ENCODE measurements around the gene TMEM164.

TMEM164 gene

DNA sequence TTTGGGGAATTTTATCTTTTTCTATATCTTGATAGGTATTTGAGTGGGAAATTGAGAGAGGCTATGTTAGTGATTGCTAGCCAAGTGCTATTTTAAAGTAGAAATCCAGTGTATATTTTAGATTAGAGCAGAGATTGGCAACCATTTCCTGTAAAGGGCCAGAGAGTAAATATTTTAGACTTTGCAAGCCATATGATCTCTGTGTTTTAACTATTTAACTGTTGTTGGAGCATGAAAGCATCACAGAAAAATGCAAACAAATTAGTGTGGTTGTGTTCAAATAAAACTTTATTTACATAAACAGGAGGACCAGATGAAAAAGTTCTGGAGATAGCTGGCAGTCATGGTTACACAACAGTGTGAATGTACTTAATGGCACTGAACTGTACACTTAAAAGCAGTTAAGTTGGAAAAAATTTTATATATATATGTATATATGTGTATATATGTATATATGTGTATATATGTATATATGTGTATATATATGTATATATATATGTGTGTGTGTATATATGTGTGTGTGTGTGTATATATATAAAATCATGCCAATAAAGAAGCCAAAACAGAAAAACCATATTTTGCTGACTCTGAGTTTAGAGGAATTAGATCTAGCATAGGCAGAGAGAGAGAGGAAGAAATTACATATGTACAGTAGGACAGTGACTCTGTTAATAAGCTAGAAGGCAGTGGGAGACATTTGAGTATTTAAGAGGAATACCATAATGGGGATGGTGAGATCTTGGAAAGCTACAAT, 83.4 kb downstream of the TMEM164 start:
- DNase-seq, result no peak

- no peak for DNase-seq
These were observed 84.1 kb downstream of the TMEM164 start for GRCh38 chrX:110086916-110087484.

- no peak for DNase-seq
These were observed 84.8 kb downstream of the TMEM164 start for GRCh38 chrX:110087485-110088356.

DNA sequence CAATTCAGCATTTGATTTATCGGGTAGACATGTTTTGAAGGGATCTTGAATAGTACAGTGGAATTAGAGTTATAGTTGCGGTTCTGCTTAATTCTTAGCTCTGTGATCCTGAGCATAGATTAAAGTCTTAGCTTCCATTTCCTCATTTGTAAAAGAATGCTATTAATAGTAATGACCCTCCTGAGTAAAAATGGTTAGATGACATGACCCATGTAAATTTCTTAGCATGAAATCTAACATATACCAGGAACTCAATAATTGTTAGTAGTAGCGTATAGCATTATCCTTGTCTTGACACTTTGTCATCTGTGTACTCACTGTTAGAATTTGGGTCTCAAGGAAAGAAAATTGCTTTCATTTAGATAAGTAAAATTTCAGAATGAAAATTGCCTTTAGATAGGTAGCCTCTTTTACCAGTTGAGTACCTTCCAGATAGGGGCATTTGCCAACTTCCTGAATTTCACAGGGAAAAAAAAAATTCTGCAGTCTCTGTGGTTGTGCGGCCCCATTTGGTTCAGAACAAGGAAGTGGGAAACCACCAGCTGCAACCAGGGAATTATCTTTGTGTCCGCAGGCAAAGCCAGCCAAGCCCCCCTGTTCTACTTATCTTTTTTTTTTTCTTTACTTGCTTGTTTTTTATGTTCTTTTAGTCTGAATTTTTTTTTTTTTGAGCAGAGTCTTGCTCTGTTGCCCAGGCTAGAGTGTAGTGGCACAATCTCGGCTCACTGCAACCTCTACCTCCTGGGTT, 86.9 kb downstream of the TMEM164 start:
- DNase-seq, result no peak

- no peak for DNase-seq
These were observed 95.0 kb downstream of the TMEM164 start for GRCh38 chrX:110097920-110098319.

DNA sequence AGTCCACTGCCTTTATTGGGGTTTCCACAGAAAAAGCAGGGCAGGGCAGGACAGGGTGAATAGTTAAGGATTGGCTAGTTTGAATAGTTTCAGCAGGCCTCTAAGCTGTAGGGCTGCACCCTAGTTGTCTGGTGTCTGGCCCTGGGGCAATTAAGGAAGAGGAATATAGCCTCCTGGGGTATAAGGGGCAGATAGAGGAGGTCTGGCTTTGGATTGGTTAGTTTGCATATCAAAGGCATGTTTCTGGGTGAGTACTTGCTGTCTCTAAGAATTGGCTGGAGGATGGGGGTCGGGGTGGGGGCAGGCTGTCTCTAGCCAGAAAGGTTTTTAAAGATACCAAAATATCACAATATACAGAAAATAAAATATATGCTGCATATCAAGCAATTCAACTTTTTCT, 100.4 kb downstream of the TMEM164 start:
- DNase-seq, result no peak

- DNase-seq, result no peak
These were observed 101.2 kb downstream of the TMEM164 start for GRCh38 chrX:110104078-110104477.

DNA sequence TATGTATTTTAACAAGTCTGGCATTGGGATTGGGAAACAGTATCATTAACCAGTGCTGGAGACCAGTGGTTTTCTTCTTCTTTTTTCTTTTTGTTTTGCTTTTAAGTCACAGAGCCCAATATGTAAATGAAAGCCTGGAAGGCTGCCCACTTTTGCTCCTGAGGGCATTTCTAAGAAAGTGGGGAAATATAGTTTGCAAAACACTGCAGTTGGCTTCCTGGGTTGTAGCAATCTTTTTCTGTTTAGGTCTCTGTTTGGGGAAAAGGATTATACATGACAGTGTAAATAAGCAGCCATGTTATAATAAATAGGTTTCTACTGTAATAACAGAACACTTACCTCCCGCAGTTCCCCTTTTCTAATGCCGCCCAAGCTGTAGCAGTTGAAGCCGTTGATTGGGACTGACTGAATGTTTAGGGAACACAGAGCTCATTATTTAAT, 105.5 kb downstream of the TMEM164 start:
- DNase-seq, result no peak

GRCh38 chrX:110114260-110114776, 111.4 kb downstream of the TMEM164 start:
- DNase-seq, result no peak

DNA sequence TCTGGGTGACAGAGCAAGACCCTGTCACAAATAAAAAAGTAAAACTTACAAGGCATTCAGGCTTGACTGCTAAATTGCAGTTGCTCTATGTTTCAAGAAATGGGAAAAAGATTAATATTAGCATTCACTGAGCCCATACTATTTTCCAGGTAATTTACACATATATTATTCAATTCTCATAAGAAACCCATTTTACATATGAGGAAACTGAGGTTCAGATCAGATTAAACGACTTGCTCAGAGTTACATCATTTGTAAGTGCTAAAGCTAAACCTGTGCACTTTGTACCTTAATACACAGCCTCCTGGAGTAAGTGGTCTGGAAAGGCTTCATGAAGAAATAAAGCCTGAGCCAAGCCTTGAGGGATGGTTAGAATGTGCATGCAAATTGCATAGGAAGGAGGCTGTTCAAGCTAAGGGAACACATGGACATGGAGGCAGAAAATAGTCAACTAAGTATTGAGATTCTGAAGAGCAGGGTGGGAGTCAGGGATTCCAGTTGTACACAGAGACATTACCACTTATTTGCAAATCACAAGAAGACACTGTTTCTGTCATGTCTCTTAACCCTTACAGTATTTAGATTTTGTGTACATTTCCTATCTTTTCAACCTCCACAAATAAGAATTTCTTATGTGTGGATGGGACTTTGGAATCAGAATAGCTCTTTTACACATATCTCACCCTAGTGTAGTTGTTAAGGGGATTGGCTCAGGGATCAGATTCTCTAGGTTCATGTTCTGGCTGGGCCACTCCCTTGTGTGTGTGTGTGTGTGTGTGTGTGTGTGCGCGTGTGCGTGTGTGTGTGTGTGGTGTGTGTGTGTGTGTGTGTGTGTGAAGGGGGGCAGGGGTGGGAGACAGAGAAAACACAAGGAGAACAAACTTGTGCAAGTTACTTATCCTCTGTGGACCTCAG, 113.4 kb downstream of the TMEM164 start:
- DNase-seq, result no peak

DNA sequence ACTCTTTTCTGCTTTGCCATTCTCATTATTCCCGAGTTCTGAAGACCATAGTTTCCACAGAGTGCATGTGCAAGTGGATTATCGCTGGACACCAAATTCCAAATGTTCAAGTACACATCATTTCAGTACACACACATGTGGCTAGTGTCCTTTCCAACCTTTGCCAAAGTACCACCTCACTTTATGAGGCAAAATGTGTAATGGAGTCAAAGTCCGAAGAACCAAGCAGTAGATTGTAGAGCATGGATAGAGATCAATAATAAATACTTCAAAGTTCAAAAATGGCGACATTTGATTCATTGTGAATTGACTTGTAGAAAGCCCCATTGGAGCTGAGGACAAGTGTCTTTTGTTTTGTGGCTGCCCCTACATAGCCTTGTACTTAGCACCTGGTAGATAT, 115.6 kb downstream of the TMEM164 start:
- no peak for DNase-seq

DNA sequence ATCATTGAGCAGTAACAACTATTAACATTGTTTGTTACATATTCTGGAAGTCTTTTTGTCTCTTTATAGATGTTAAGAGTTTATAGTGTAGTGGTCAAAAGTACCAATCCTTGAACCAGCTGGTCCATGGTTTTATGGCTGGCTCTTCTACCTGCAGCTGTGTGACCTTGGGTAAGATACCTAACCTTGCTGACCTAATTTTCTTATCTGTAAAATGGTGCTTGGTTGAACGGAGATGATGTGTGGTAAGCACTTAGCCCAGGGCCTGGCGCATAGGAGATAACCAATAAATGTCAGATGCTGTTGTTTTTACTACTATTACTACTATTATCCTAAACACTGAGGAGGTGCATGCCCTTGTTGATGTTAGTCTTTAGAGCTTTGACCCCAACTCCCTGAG, 116.6 kb downstream of the TMEM164 start:
- no peak for DNase-seq

- no peak for DNase-seq
These were observed 117.1 kb downstream of the TMEM164 start for GRCh38 chrX:110120025-110120424.

- no peak for DNase-seq
These were observed 120.4 kb downstream of the TMEM164 start for GRCh38 chrX:110123331-110123782.

- DNase-seq, result no peak
These were observed 122.7 kb downstream of the TMEM164 start for GRCh38 chrX:110125446-110126162.

- DNase-seq, result no peak
These were observed 128.1 kb downstream of the TMEM164 start for GRCh38 chrX:110131031-110131430.

- DNase-seq, result no peak
These were observed 129.7 kb downstream of the TMEM164 start for GRCh38 chrX:110132450-110133114.

- no peak for DNase-seq
These were observed 130.9 kb downstream of the TMEM164 start for GRCh38 chrX:110133735-110134370.

DNA sequence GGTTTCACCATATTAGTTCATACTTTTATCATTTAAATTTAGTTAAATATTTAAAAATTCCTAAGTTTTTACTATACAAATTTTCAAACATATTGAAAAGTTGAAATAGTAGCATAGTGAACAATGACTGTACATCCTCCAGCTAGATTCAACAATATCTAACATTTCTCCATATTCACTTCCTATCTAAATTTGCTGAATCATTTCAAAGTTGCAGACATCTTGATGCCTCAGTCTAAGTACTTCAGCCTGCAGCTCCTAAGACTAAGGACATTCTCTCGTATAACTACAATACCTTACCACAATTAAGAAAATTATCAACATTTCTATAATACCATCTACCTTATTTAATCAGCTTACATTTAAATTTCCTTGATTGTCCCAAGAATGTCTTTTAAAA, 132.7 kb downstream of the TMEM164 start:
- no peak for DNase-seq

- no peak for DNase-seq
These were observed 133.2 kb downstream of the TMEM164 start for GRCh38 chrX:110136136-110136535.

All from activated CD8-positive, alpha-beta memory T cell treated with anti-CD3 and anti-CD28 coated beads for 24 hours (primary cell).